GM12878 (cell line): ENCODE results near the gene IBSP.

ENCODE experiments used
- CREB1 ChIP-seq: IDR thresholded peaks from 2 replicates; pipeline ENCODE4 v1.6.1; 2012; ENCODE audit warnings: low read depth, mild to moderate bottlenecking, inconsistent platforms
- EP300 ChIP-seq, 2 experiments: fragments of 150-350 bp in 1 of 2; IDR thresholded peaks; 2 replicates each; pipeline ENCODE4 v1.6.1; 2011 to 2012; ENCODE audit warnings: low read depth in 2 of 2, low read length in 2 of 2, borderline replicate concordance in 1 of 2, improper control_type of control experiment in 1 of 2, inconsistent platforms in 1 of 2; ENCODE audit not compliant: control insufficient read depth in 1 of 2
- HDGF ChIP-seq: fragments of 450-650 bp; IDR thresholded peaks from 2 replicates; pipeline ENCODE4 v1.6.1; 2016; ENCODE audit warnings: antibody characterized with exemption
- MXI1 ChIP-seq: fragments of 150-350 bp; IDR thresholded peaks from 2 replicates; pipeline ENCODE4 v1.6.1; 2011; ENCODE audit warnings: low read depth, mild to moderate bottlenecking, inconsistent platforms, low read length, improper control_type of control experiment
- POLR2AphosphoS5 ChIP-seq: IDR thresholded peaks from 2 replicates; pipeline ENCODE4 v1.6.1; 2011; ENCODE audit warnings: mild to moderate bottlenecking, low read length, inconsistent platforms
- RBBP5 ChIP-seq: fragments of 200-600 bp; sonication (generic); conservative IDR thresholded peaks from 2 replicates; pipeline ENCODE4 v1.6.1; 2016
- SMC3 ChIP-seq: IDR thresholded peaks from 2 replicates; pipeline ENCODE4 v1.6.1; 2011; ENCODE audit warnings: low read length, improper control_type of control experiment, borderline replicate concordance
- SPI1 ChIP-seq: IDR thresholded peaks from 2 replicates; pipeline ENCODE4 v1.6.1; 2011; ENCODE audit warnings: low read depth, mild to moderate bottlenecking, low read length, moderate library complexity, borderline replicate concordance; ENCODE audit not compliant: insufficient read depth
- WRNIP1 ChIP-seq: IDR thresholded peaks from 2 replicates; pipeline ENCODE4 v1.6.1; 2011; ENCODE audit warnings: low read depth, low read length, improper control_type of control experiment, borderline replicate concordance
- YY1 ChIP-seq: IDR thresholded peaks from 2 replicates; pipeline ENCODE4 v1.6.1; 2011; ENCODE audit warnings: low read depth, mild to moderate bottlenecking, low read length
- TF ChIP-seq, protein P1 (sequence below), 3 experiments: IDR thresholded peaks in 2 of 3; conservative IDR thresholded peaks in 1 of 3; 2 replicates each; pipeline ENCODE4 v1.5.1; 2011; ENCODE audit warnings: low read depth in 3 of 3, low read length in 3 of 3, mild to moderate bottlenecking in 3 of 3, control low read depth in 2 of 3, moderate library complexity in 2 of 3, inconsistent platforms in 1 of 3, mixed read lengths in 1 of 3; ENCODE audit not compliant: control insufficient read depth in 2 of 3, insufficient read depth in 1 of 3; ENCODE audit errors: extremely low read depth in 1 of 3
- TF ChIP-seq, protein P2 (sequence below): fragments of 450-650 bp; IDR thresholded peaks from 2 replicates; pipeline ENCODE4 v1.6.1; 2017; ENCODE audit warnings: mild to moderate bottlenecking
- TF ChIP-seq, protein P3 (sequence below): IDR thresholded peaks from 2 replicates; pipeline ENCODE4 v1.6.1; 2011; ENCODE audit warnings: low read depth, mild to moderate bottlenecking, low read length, moderate library complexity, borderline replicate concordance; ENCODE audit errors: extremely low read depth

DNA sequence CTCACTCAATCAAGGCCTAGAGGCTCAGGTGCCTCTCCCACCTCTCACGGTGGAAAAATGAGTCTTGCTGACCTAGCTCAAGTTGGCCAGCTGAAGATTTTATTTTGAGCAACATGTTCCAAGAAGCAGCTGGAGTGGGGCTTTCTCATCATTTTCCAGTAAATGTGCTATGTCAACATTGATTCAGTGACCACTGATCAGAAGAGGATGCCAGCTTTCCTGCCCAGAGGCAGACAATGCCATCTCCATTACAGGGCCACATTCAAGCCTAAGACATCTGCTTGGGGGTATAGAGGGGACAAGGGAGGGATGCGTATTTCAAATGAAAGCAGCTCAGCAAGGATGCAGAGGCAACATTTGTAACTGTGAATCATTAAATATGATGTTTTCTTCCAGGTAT is 36.4 kb downstream of the IBSP start:
- TF ChIP-seq, protein P1, sequence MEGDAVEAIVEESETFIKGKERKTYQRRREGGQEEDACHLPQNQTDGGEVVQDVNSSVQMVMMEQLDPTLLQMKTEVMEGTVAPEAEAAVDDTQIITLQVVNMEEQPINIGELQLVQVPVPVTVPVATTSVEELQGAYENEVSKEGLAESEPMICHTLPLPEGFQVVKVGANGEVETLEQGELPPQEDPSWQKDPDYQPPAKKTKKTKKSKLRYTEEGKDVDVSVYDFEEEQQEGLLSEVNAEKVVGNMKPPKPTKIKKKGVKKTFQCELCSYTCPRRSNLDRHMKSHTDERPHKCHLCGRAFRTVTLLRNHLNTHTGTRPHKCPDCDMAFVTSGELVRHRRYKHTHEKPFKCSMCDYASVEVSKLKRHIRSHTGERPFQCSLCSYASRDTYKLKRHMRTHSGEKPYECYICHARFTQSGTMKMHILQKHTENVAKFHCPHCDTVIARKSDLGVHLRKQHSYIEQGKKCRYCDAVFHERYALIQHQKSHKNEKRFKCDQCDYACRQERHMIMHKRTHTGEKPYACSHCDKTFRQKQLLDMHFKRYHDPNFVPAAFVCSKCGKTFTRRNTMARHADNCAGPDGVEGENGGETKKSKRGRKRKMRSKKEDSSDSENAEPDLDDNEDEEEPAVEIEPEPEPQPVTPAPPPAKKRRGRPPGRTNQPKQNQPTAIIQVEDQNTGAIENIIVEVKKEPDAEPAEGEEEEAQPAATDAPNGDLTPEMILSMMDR (IDR thresholded peaks at IDR 0.05 in 2 of 3, conservative IDR thresholded peaks at IDR 0.05 in 1 of 3; ENCODE audit: control insufficient read depth in 2 of 3, extremely low read depth in 1 of 3, insufficient read depth in 1 of 3, low read depth in 3 of 3, low read length in 3 of 3): no peak
- TF ChIP-seq EP300 (IDR thresholded peaks at IDR 0.05; ENCODE audit: borderline replicate concordance in 1 of 2, control insufficient read depth in 1 of 2, low read depth in 2 of 2, low read length in 2 of 2) (no peak), SMC3 (no peak), MXI1 (no peak), POLR2AphosphoS5 (no peak), RBBP5 (no peak), SPI1 (no peak), WRNIP1 (no peak), HDGF (no peak), CREB1 (no peak), YY1 (no peak)
- TF ChIP-seq, protein P2, sequence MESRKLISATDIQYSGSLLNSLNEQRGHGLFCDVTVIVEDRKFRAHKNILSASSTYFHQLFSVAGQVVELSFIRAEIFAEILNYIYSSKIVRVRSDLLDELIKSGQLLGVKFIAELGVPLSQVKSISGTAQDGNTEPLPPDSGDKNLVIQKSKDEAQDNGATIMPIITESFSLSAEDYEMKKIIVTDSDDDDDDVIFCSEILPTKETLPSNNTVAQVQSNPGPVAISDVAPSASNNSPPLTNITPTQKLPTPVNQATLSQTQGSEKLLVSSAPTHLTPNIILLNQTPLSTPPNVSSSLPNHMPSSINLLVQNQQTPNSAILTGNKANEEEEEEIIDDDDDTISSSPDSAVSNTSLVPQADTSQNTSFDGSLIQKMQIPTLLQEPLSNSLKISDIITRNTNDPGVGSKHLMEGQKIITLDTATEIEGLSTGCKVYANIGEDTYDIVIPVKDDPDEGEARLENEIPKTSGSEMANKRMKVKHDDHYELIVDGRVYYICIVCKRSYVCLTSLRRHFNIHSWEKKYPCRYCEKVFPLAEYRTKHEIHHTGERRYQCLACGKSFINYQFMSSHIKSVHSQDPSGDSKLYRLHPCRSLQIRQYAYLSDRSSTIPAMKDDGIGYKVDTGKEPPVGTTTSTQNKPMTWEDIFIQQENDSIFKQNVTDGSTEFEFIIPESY: no peak
- TF ChIP-seq, protein P3, sequence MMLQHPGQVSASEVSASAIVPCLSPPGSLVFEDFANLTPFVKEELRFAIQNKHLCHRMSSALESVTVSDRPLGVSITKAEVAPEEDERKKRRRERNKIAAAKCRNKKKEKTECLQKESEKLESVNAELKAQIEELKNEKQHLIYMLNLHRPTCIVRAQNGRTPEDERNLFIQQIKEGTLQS: no peak
